ENCODE measurements around the gene RBKS. TPM values are rescaled to one million over a fixed set of nuclear protein-coding genes. Genes with fewer than 3 reads are reported as not detected.
A peak's percentile ranks its signal among the peaks of the same experiment; 100 is the strongest.

RBKS gene
- total RNA-seq, 2 experiments from 2014 or later, result 2.6 to 3.0 TPM

DNA sequence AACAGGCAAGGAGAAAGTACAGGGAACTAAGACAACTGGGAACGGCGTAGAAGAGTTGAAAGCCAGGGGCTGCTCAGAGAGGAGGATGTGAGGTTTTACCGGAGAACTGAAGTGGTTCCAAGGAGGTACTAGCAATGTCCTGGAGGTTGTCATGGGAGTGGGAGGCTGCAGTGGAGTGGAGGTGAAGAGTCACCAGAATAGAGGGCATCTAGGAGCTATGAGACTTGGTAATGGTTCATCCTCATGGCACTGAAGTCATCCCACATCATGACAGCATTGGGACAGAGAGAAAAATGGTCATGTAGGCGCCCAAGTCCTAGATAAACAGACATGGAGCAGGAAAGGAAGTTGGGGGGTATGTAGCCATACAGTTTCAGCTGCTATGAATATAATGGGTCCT is 92.3 kb downstream of the RBKS start:
- CTCF ChIA-PET, result no interaction called here
- Mint-ChIP-seq H3K4me1 (ENCODE audit: low read depth) (no peaks in the 10 kb centered on the region), H3K36me3 (ENCODE audit: low read depth) (no peaks in the 10 kb centered on the region), H3K4me3 (no peak overlapping the region), H3K27ac (no peak overlapping the region), H3K27me3 (no peaks in the 10 kb centered on the region), H3K9me3 (no peaks in the 10 kb centered on the region)
- TF ChIP-seq, protein P1, sequence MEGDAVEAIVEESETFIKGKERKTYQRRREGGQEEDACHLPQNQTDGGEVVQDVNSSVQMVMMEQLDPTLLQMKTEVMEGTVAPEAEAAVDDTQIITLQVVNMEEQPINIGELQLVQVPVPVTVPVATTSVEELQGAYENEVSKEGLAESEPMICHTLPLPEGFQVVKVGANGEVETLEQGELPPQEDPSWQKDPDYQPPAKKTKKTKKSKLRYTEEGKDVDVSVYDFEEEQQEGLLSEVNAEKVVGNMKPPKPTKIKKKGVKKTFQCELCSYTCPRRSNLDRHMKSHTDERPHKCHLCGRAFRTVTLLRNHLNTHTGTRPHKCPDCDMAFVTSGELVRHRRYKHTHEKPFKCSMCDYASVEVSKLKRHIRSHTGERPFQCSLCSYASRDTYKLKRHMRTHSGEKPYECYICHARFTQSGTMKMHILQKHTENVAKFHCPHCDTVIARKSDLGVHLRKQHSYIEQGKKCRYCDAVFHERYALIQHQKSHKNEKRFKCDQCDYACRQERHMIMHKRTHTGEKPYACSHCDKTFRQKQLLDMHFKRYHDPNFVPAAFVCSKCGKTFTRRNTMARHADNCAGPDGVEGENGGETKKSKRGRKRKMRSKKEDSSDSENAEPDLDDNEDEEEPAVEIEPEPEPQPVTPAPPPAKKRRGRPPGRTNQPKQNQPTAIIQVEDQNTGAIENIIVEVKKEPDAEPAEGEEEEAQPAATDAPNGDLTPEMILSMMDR (IDR thresholded peaks at IDR 0.05), result no peak
- Histone ChIP-seq H3K9me3 (ENCODE audit: control insufficient read depth in 1 of 2, insufficient read depth in 1 of 2, low read length in 2 of 2) (no peaks in the 10 kb centered on the region), H3K4me1 (ENCODE audit: insufficient read depth, low read length) (no peaks in the 10 kb centered on the region), H3K4me3 (ENCODE audit: low read length) (no peak overlapping the region), H3K27ac (ENCODE audit: low read depth in 1 of 2, low read length in 2 of 2) (no peak overlapping the region), H3K36me3 (ENCODE audit: insufficient read depth, low read length) (no peaks in the 10 kb centered on the region), H3K27me3 (ENCODE audit: control insufficient read depth in 1 of 2, insufficient read depth in 2 of 2, low read length in 2 of 2) (no peaks in the 10 kb centered on the region)
- intact Hi-C loops (cut with DNase I, micrococcal nuclease), result no loop called here
- no peak for ATAC-seq (ENCODE audit: poor library complexity)
- DNase-seq, result no peak
- POLR2A ChIA-PET, result no interaction called here

DNA sequence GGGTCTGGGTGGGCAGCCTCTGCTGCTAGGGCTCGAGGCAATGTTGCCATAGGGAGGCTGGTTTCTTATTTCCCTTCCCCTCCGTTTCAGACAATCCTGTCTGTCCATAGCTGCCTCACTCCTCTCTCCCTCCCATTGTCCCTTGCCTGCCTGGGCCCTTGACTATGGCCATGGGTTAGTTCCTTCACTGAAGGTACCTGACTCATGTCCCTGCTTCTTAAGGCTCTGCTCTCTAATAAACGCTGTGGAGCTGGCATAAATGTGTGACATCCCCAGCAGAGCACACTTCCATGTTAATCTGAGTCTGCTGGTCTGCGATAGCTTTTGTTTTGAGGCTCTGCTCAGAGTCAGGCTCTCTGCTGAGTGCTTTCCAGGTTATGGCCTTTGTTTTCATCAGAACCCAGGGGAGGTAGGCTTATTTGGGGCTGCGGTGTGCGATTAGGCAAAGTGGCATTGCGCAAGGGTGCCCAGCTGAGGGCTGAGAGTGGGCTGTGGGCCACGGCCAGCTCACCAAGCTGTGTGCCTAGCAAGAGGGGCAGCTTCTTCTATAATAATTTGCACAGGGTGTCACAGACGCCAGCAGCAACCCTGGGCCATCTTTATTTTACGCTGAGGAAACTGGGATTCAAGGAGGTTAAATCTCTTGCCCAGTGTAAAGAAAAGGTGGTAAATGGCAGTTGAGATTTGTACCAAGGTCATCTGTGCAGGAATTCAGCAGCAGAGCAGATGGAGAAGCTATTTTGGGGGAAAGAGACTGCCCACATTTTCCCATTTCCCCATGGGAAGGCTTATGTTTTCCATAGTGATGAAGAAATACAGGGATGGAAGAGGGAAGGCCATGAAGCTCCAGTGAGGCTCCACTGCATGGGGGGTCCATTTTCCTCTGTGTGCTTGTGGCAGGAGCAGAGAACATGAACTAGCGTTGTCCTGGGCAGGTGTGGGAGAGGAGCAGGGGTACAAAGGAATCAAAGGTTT is 93.1 kb downstream of the RBKS start:
- ATAC-seq (ENCODE audit: poor library complexity), result no peak

DNA sequence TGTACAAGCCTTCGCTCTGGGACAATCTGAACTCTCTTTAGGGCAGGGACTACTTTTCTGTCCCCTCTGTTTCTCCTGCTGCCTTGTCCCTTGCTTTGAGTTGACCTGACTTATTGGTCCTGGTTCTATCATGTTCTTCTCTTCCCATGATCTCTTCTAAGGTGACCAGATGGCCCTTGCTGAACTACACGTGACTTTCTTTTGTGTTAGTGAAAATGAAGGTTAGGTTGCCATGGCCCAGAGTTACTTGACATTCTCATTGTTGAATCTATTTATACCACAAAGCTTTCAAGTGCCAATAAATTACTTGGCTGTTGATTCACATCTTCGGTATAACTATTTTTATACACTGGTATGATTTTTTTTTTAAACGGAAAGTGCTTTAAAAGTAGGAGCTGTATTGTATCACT is 94.3 kb downstream of the RBKS start:
- no peak overlapping the region for H3K4me3 Mint-ChIP-seq
- H3K4me1 ChIP-seq (ENCODE audit: insufficient read depth, low read length), result no peaks in the 10 kb centered on the region
- H3K36me3 ChIP-seq (ENCODE audit: insufficient read depth, low read length), result no peaks in the 10 kb centered on the region
- DNase-seq, result no peak
- no peaks in the 10 kb centered on the region for H3K9me3 Mint-ChIP-seq
- TF ChIP-seq, protein P1 (IDR thresholded peaks at IDR 0.05), result no peak
- CTCF ChIA-PET, result interaction anchor here (0.8 kb wide), 1 partner anchor 11 kb away, joined by 3 read pairs; no protein-coding TSS in a partner anchor
- no peaks in the 10 kb centered on the region for H3K4me1 Mint-ChIP-seq (ENCODE audit: low read depth)
- no peak overlapping the region for H3K4me3 ChIP-seq (ENCODE audit: low read length)
- H3K27me3 ChIP-seq (ENCODE audit: control insufficient read depth in 1 of 2, insufficient read depth in 2 of 2, low read length in 2 of 2), result no peaks in the 10 kb centered on the region
- no peaks in the 10 kb centered on the region for H3K36me3 Mint-ChIP-seq (ENCODE audit: low read depth)
- ATAC-seq (ENCODE audit: poor library complexity), result no peak
- H3K27ac Mint-ChIP-seq, result no peak overlapping the region
- POLR2A ChIA-PET, result no interaction called here
- H3K27ac ChIP-seq (ENCODE audit: low read depth in 1 of 2, low read length in 2 of 2), result no peak overlapping the region
- no peaks in the 10 kb centered on the region for H3K27me3 Mint-ChIP-seq
- no peaks in the 10 kb centered on the region for H3K9me3 ChIP-seq (ENCODE audit: control insufficient read depth in 1 of 2, insufficient read depth in 1 of 2, low read length in 2 of 2)
- intact Hi-C loops (cut with DNase I, micrococcal nuclease), result no loop called here

More for the DNA sequence above, 93.1 kb downstream of the RBKS start:
- Histone ChIP-seq H3K27ac (ENCODE audit: low read depth in 1 of 2, low read length in 2 of 2) (no peak overlapping the region), H3K9me3 (ENCODE audit: control insufficient read depth in 1 of 2, insufficient read depth in 1 of 2, low read length in 2 of 2) (no peaks in the 10 kb centered on the region), H3K4me3 (ENCODE audit: low read length) (no peak overlapping the region), H3K36me3 (ENCODE audit: insufficient read depth, low read length) (no peaks in the 10 kb centered on the region), H3K4me1 (ENCODE audit: insufficient read depth, low read length) (no peaks in the 10 kb centered on the region), H3K27me3 (ENCODE audit: control insufficient read depth in 1 of 2, insufficient read depth in 2 of 2, low read length in 2 of 2) (no peaks in the 10 kb centered on the region)
- no peaks in the 10 kb centered on the region for H3K27me3 Mint-ChIP-seq
- no peak overlapping the region for H3K4me3 Mint-ChIP-seq
- DNase-seq, result peak in 1 of 14 experiments; percentile 14
- intact Hi-C loops (cut with DNase I, micrococcal nuclease), result no loop called here
- H3K9me3 Mint-ChIP-seq, result no peaks in the 10 kb centered on the region
- no peaks in the 10 kb centered on the region for H3K36me3 Mint-ChIP-seq (ENCODE audit: low read depth)
- CTCF ChIA-PET, result no interaction called here
- H3K4me1 Mint-ChIP-seq (ENCODE audit: low read depth), result no peaks in the 10 kb centered on the region
- POLR2A ChIA-PET, result no interaction called here
- H3K27ac Mint-ChIP-seq, result no peak overlapping the region
- TF ChIP-seq, protein P1 (IDR thresholded peaks at IDR 0.05), result no peak

Measured in CD4-positive, alpha-beta T cell (primary cell).